ENCODE measurements around the gene DEGS2. TPM values are rescaled to one million over a fixed set of nuclear protein-coding genes. Genes with fewer than 3 reads are reported as not detected.
"Not testable (repeated sequence)": the region's sequence is repeated elsewhere in the genome, so short reads cannot be mapped to it uniquely, and the experiment has no call there.

The DEGS2 gene
- total RNA-seq, 1 experiment from 2014 or later, result 0.07 TPM

- Mint-ChIP-seq H3K4me1 (ENCODE audit: insufficient read depth, unreplicated experiment) (no peaks in the 10 kb centered on the region), H3K27me3 (ENCODE audit: insufficient read depth, unreplicated experiment) (no peaks in the 10 kb centered on the region), H3K27ac (ENCODE audit: low read depth, unreplicated experiment) (no peak overlapping the region), H3K9me3 (ENCODE audit: unreplicated experiment) (peaks cover 7% of the 10 kb centered on the region), H3K4me3 (ENCODE audit: unreplicated experiment) (no peak overlapping the region), H3K36me3 (ENCODE audit: insufficient read depth, unreplicated experiment) (peaks cover 10% of the 10 kb centered on the region)
- no peak for TF ChIP-seq CTCF (IDR thresholded peaks at IDR 0.05; ENCODE audit: unreplicated experiment)
- CTCF ChIA-PET, result no interaction called here
- BruUV-seq (replicated peaks), result no TSS peak
- intact Hi-C loops (cut with micrococcal nuclease), result no loop called here
- no peak for DNase-seq (ENCODE audit: unreplicated experiment)
- POLR2A ChIA-PET, result interaction anchor here (0.6 kb wide), 1 partner anchor 1121 kb away, joined by 3 read pairs; no protein-coding TSS in a partner anchor
Measured at GRCh38 chr14:100158566-100159093, 815 bp downstream of the DEGS2 start.

- H3K9me3 Mint-ChIP-seq (ENCODE audit: unreplicated experiment); H3K27ac Mint-ChIP-seq (ENCODE audit: low read depth, unreplicated experiment); intact Hi-C loops (cut with micrococcal nuclease): not testable (repeated sequence)
Measured at GRCh38 chr14:100157548-100158232, 1.8 kb downstream of the DEGS2 start.

GRCh38 chr14:100156776-100157175, 2.7 kb downstream of the DEGS2 start:
- DNase-seq (ENCODE audit: unreplicated experiment), result no peak
- no TSS peak for BruUV-seq (replicated peaks)
- no peak overlapping the region for H3K27ac Mint-ChIP-seq (ENCODE audit: low read depth, unreplicated experiment)
- CTCF ChIA-PET, result interaction anchor here (0.8 to 3.5 kb wide), 3 partner anchors 26 to 84 kb away, joined by 6 to 14 read pairs (median 13); no protein-coding TSS in a partner anchor
- no peaks in the 10 kb centered on the region for H3K4me1 Mint-ChIP-seq (ENCODE audit: insufficient read depth, unreplicated experiment)
- no peak overlapping the region for H3K4me3 Mint-ChIP-seq (ENCODE audit: unreplicated experiment)
- TF ChIP-seq CTCF (IDR thresholded peaks at IDR 0.05; ENCODE audit: unreplicated experiment), result no peak
- peaks cover 7% of the 10 kb centered on the region for H3K9me3 Mint-ChIP-seq (ENCODE audit: unreplicated experiment)
- intact Hi-C loops (cut with micrococcal nuclease), result no loop called here
- POLR2A ChIA-PET, result no interaction called here
- H3K36me3 Mint-ChIP-seq (ENCODE audit: insufficient read depth, unreplicated experiment), result peaks cover 10% of the 10 kb centered on the region
- no peaks in the 10 kb centered on the region for H3K27me3 Mint-ChIP-seq (ENCODE audit: insufficient read depth, unreplicated experiment)

More at GRCh38 chr14:100157548-100158232, 1.8 kb downstream of the DEGS2 start:
- H3K27me3 Mint-ChIP-seq (ENCODE audit: insufficient read depth, unreplicated experiment); H3K4me3 Mint-ChIP-seq (ENCODE audit: unreplicated experiment); BruUV-seq (replicated peaks); POLR2A ChIA-PET; DNase-seq (ENCODE audit: unreplicated experiment); H3K4me1 Mint-ChIP-seq (ENCODE audit: insufficient read depth, unreplicated experiment): not testable (repeated sequence)
- H3K36me3 Mint-ChIP-seq (ENCODE audit: insufficient read depth, unreplicated experiment), result peaks cover 10% of the 10 kb centered on the region
- CTCF ChIA-PET, result interaction anchor here (0.6 to 3.5 kb wide), 4 partner anchors 25 to 85 kb away, joined by 3 to 14 read pairs (median 4); no protein-coding TSS in a partner anchor

- Mint-ChIP-seq H3K4me1 (ENCODE audit: insufficient read depth, unreplicated experiment) (no peaks in the 10 kb centered on the region), H3K27me3 (ENCODE audit: insufficient read depth, unreplicated experiment) (no peaks in the 10 kb centered on the region), H3K36me3 (ENCODE audit: insufficient read depth, unreplicated experiment) (peaks cover 10% of the 10 kb centered on the region), H3K27ac (ENCODE audit: low read depth, unreplicated experiment) (no peak overlapping the region), H3K4me3 (ENCODE audit: unreplicated experiment) (no peak overlapping the region), H3K9me3 (ENCODE audit: unreplicated experiment) (peaks cover 7% of the 10 kb centered on the region)
- no peak for TF ChIP-seq CTCF (IDR thresholded peaks at IDR 0.05; ENCODE audit: unreplicated experiment)
- intact Hi-C loops (cut with micrococcal nuclease), result loop anchor here (1.0 kb wide), 1 partner anchor 84 kb away; no protein-coding TSS in a partner anchor
- CTCF ChIA-PET, result interaction anchor here (0.5 to 3.5 kb wide), 10 partner anchors 47 to 1574 kb away, joined by 3 to 14 read pairs (median 3); no protein-coding TSS in a partner anchor
- POLR2A ChIA-PET, result interaction anchor here (0.5 to 1.1 kb wide), 3 partner anchors 9 to 83 kb away, joined by 3 to 4 read pairs (median 3); no protein-coding TSS in a partner anchor
- no peak for DNase-seq (ENCODE audit: unreplicated experiment)
- no TSS peak for BruUV-seq (replicated peaks)
Measured at GRCh38 chr14:100155756-100156616, 3.5 kb downstream of the DEGS2 start.

Data from MCF 10A (cell line).